Stimulated activated CD4-positive, alpha-beta T cell treated with anti-CD3 and anti-CD28 coated beads, Interleukin-4, amount 100 ng/mL, for 24 hours (primary cell): ENCODE results near the gene MYOT.
"Not testable (repeated sequence)": the region's sequence is repeated elsewhere in the genome, so short reads cannot be mapped to it uniquely, and the experiment has no call there.

Experiments
- DNase-seq: peaks from one replicate; pipeline ENCODE4 v3.0.0-alpha.2; 2020

MYOT gene

DNA sequence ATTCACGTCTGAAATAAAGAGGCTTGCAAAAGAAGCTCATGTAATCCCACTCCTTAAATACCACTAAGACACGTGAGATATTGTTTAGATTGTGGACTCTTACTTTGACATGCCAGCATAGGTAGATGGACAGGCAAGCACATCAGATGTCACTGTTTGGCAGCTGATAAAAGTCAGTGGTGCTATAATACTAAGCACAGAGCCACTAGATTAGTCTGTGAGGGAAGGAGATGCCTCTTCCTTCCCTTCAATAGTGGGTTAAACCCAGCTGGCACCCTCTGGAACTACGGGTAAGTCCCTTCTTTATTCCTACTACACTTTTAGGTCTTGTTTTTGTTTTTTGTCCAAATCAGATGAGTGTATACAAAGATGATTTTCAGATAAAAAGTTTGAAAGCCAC lies at the start of gene MYOT:
Gene MYOT (plus strand): TSS at position 197 of the 400 bp plus-strand sequence. CDS start 2,792 bp downstream, outside the sequence.
- DNase-seq = no peak

DNA sequence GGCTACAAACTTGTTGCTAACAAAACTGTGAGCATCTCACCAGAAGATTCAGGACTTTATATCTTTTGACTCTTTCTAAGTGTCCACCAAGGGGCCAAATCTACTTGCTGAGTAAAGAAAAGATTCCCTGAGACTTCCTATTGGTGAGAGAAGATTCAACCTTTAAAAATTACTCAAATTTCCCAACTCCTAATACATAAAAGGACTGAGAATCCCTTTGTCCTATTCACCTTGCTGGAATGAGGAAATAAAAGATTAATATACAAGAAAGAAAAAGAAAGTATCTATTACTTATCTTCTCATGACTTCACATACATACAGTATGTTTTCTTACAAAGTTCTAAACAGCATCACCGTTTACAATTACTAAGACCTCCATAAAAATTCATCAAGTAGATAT lies 47.9 kb upstream of the MYOT start:
- no peak for DNase-seq

- no peak for DNase-seq
These were observed 45.4 kb upstream of the MYOT start for GRCh38 chr5:137822158-137822764.

DNA sequence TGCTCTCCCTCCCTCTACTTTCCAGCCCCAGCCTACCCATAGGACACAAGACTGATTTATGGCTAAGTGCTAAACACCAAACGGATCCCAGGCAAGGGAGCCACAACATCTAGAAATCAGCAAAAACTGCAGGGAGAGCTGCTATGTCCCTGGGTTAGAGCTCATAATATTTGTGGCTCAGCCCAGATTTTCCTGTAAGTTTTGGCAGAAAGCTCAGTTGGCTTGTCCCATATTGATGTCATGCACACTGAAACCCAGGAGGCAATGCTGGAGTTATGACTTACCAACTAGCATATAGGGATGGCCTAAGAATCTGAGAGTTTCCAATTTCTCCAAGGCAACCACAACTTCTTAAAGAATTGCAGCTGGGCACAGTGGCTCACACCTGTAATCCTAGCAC lies 44.7 kb upstream of the MYOT start:
- DNase-seq = no peak

DNA sequence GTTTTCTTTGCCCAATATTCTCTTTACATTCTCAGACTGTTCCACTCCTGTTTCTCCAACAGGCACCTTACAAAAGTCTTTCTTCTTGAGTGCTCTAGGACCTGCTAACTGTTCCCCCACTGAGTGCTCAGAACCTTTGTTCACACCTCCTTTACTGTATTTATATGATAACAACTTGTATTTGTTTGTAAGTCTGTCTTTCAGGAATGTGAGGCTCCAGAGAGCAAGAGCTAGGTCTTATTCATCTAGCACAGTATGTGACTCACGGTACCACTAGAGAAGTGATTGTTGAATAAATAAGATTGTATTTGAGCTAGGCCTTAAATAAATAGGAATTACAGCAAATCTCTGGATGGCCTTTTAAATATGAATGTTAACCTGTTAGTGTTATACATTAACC lies 42.5 kb upstream of the MYOT start:
- no peak for DNase-seq

GRCh38 chr5:137826067-137826466 lies 41.6 kb upstream of the MYOT start:
- no peak for DNase-seq

- DNase-seq = no peak
These were observed 39.5 kb upstream of the MYOT start for GRCh38 chr5:137828180-137828579.

GRCh38 chr5:137828664-137829063 lies 39.0 kb upstream of the MYOT start:
- DNase-seq = no peak

GRCh38 chr5:137831105-137831504 lies 36.6 kb upstream of the MYOT start:
- no peak for DNase-seq

DNA sequence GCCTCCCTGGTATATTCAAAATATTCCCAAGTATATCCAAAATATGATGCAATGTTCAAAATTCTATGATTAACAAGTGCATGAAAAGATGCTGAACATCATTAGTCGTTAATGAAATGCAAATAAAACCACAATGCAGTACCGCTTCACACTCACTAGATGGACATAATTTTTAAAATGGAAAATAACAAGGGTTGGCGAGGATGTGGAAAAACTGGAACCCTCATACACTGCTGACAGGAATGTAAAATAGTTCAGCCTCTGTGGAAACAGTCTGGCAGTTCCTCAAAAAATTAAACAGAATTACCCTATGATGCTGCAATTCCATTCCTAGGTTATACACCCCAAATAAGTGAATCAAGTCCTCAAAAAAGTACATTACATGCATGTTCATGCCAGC lies 36.1 kb upstream of the MYOT start:
- no peak for DNase-seq

DNA sequence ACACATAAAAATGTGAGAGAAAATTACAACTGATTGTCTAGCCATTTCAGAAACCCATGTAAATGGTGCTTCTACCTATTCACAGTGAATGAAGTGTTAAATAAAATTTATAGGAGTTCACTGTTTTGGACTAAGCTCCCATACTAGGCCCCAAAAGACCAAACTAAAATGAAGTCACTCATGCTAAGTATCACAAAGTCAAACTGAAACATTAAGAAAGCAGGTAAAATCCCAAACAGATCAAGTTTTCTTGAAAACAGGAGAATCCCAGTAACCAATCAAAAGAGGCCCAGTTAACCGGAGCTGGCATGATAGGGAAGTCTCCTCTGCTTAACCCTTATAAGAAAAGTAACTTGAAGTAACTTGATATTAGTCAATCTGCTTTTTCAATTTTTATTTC lies 35.2 kb upstream of the MYOT start:
- no peak for DNase-seq

- DNase-seq = no peak
These were observed 34.2 kb upstream of the MYOT start for GRCh38 chr5:137833463-137833862.

DNA sequence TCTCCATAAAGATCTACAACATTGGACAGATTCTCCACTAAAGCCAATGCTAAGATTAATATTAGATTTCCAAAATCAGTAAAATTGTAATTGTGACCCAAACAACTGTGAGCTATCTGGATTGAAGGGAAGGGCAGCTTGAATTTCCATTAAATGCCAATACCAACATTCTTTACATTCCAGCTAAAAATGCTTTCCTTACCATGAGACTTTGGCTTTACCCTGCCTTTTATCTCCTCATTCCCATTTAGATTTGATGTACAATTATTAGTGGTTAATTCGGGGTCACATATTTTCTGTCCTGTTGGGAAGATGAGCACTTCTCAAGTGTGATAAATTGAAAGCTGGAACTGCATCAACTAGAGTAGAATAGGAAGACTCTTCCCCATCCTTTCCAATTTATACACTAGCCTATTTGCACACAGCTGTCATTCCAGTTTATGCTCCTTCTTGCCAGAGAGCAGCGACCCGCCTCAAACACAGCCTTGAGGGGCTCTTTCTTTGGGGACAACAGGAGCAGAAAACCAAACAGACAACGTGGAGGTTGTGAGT lies 33.1 kb upstream of the MYOT start:
- DNase-seq = no peak

- DNase-seq = no peak
These were observed 31.4 kb upstream of the MYOT start for GRCh38 chr5:137836298-137836697.

DNA sequence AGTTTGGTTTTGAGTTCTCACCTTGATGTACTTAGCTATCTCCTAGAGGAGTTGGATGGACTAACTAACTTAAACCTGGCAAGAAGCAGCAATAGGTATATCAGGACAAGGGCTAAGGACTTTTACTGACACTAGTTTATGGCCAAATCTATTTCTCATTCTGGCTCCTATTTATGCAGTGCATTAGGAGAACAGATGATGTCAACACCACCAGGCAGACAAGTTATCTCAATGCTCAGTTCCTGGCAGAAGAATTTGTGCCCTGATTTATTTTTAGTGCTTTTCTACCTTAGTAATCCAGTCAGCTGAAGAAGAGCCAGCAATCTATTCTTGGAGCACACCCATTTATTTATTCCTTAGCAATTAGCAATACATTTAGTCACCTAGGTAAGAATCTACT lies 30.7 kb upstream of the MYOT start:
- DNase-seq = no peak

DNA sequence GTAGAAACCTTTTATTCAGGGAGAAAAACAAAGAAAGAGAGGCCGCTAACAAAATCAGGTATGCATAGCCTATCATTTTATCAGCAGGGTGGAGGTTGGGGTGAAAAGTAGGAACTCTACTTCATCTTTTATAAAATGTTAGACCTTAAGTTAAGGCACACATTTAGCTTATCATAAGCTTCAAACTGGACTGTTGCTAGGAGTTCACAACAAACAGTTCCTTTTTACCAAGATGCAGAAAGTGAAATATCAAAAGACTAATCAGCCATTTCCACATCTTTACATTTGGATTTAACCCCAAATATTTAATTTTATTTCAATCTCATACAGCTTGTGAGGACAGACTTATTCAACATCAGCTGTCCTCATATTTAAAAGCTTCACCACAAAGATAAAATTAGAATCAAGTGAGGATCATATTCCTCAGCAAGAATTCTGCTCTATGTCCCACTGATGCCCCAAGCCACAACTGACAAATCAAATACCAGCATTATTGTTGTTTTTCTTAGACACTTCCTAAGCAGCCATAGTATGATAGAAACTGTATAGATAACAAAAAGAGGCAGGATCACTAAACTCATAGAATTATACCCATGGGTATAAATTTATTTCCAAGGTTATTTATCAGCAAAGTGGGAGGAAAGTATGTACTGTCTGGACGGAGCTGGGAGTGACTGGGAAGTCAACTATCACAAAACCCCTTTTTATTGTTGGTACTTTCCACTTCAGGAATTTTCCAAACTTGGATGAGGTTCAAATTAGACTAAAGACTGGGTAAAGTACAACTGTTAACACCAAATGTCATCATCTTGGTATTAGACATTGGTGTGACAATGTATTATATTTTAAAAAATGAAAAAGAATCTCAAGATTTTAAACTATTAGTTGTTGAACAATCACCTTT lies 29.9 kb upstream of the MYOT start:
- no peak for DNase-seq

- DNase-seq = no peak
These were observed 28.7 kb upstream of the MYOT start for GRCh38 chr5:137838976-137839375.

DNA sequence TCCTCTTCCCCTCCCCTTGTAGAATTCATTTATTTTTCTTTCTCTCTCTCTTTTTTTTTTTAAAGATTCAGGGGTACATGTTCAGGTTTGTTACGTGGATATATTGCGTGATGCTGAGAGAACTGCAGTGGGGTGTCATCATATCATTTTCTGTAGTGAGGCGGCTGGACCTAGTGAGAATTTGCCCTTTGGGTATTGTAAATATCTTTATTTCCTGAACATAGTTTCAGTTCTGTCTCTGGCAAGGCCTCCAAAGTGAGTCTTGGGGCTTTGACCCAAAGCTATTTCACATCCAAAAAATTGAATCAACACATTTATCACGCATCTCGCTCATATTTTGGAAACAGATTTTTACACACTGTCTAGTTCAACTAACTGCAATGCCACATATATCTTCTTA lies 25.4 kb upstream of the MYOT start:
- no peak for DNase-seq

- DNase-seq = no peak
These were observed 23.9 kb upstream of the MYOT start for GRCh38 chr5:137843676-137844299.

DNA sequence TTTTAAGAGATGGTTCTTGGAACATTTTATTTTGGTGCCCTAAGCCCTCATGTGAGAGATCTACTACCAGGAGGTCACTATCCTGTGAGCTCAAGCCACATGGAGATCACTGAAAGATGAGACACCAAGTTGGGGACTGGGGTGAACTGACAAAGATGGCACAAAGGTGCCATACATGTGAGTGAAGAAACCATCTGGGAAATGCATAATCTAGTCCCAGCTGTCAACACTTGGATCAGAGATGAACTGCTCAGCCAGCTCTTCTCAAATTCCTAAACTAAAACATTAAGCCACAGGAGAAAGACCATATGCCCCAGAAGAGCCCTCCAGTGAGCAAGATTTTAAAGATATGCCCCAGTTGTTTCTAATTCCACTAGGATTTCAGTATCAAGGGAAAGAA lies 22.2 kb upstream of the MYOT start:
- no peak for DNase-seq

- no peak for DNase-seq
These were observed 20.0 kb upstream of the MYOT start for GRCh38 chr5:137847687-137848086.

- not testable (repeated sequence) for DNase-seq
These were observed 14.5 kb upstream of the MYOT start for GRCh38 chr5:137853165-137853564.

- DNase-seq = no peak
These were observed 11.5 kb upstream of the MYOT start for GRCh38 chr5:137856201-137856600.
